ENCODE results near the gene KAT6B. TPM values are rescaled to one million over a fixed set of nuclear protein-coding genes. Genes with fewer than 3 reads are reported as not detected.

Gene KAT6B
- polyA plus RNA-seq, 1 donor from 2014 or later, result 11.5 TPM

DNA sequence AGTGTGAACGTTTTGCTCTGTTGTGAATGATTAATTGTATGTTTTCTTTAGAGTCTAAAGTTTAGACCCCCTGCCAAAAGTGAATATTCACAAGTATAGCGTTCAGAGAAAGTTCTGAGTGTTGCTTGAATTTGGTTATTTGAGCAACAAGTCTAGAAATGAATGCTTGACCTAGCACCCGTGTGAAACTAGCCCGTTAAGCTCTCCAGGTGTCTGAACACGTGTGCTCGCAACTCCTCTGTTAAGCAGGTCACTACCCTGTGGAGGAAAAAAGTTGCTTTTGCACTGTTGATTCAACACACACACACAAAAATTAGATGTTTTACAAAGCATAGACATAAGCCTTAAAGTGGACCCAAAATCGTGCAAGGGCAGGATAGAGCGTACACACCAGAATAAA lies 206.4 kb downstream of the KAT6B start:
- no peaks in the 10 kb centered on the region for H4K20me1 ChIP-seq (ENCODE audit: insufficient read depth)
- no peak overlapping the region for H3K9ac ChIP-seq (ENCODE audit: low read length)
- no peaks in the 10 kb centered on the region for H3K9me2 ChIP-seq (ENCODE audit: insufficient read depth, low read length)
- H3K4me3 ChIP-seq (ENCODE audit: low read length), result no peak overlapping the region
- H3K36me3 ChIP-seq (ENCODE audit: insufficient read depth, low read length), result peaks cover 16% of the 10 kb centered on the region
- H3K79me2 ChIP-seq (replicated peaks; ENCODE audit: insufficient read depth, low read length), result no peaks in the 10 kb centered on the region
- H2AFZ ChIP-seq (ENCODE audit: low read depth, low read length), result no peak overlapping the region
- no peaks in the 10 kb centered on the region for H3F3A ChIP-seq (ENCODE audit: insufficient read depth, low read length, poor library complexity, severe bottlenecking)
- TF ChIP-seq, protein P1, sequence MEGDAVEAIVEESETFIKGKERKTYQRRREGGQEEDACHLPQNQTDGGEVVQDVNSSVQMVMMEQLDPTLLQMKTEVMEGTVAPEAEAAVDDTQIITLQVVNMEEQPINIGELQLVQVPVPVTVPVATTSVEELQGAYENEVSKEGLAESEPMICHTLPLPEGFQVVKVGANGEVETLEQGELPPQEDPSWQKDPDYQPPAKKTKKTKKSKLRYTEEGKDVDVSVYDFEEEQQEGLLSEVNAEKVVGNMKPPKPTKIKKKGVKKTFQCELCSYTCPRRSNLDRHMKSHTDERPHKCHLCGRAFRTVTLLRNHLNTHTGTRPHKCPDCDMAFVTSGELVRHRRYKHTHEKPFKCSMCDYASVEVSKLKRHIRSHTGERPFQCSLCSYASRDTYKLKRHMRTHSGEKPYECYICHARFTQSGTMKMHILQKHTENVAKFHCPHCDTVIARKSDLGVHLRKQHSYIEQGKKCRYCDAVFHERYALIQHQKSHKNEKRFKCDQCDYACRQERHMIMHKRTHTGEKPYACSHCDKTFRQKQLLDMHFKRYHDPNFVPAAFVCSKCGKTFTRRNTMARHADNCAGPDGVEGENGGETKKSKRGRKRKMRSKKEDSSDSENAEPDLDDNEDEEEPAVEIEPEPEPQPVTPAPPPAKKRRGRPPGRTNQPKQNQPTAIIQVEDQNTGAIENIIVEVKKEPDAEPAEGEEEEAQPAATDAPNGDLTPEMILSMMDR (IDR thresholded peaks at IDR 0.05; ENCODE audit: poor library complexity, severe bottlenecking), result no peak
- TF ChIP-seq SMC3 (conservative IDR thresholded peaks at IDR 0.05; ENCODE audit: poor library complexity) (no peak), EP300 (conservative IDR thresholded peaks at IDR 0.05; ENCODE audit: poor library complexity, severe bottlenecking) (no peak), POLR2AphosphoS5 (IDR thresholded peaks at IDR 0.05) (no peak), RAD21 (conservative IDR thresholded peaks at IDR 0.05) (no peak), REST (IDR thresholded peaks at IDR 0.05; ENCODE audit: borderline replicate concordance) (no peak)
- no peaks in the 10 kb centered on the region for H3K9me3 ChIP-seq (ENCODE audit: low read length)
- H3K27me3 ChIP-seq (ENCODE audit: insufficient read depth, low read depth, low read length), result no peaks in the 10 kb centered on the region
- H3K27ac ChIP-seq (ENCODE audit: low read length), result no peak overlapping the region
- no peak overlapping the region for H3K4me2 ChIP-seq (ENCODE audit: low read length)

- H3K9me3 ChIP-seq (ENCODE audit: low read length), result no peaks in the 10 kb centered on the region
- no peak overlapping the region for H3K9ac ChIP-seq (ENCODE audit: low read length)
- no peak overlapping the region for H3K4me3 ChIP-seq (ENCODE audit: low read length)
- no peaks in the 10 kb centered on the region for H3F3A ChIP-seq (ENCODE audit: insufficient read depth, low read length, poor library complexity, severe bottlenecking)
- no peaks in the 10 kb centered on the region for H3K9me2 ChIP-seq (ENCODE audit: insufficient read depth, low read length)
- H3K36me3 ChIP-seq (ENCODE audit: insufficient read depth, low read length), result peaks cover 12% of the 10 kb centered on the region
- H2AFZ ChIP-seq (ENCODE audit: low read depth, low read length), result no peak overlapping the region
- no peaks in the 10 kb centered on the region for H3K27me3 ChIP-seq (ENCODE audit: insufficient read depth, low read depth, low read length)
- no peak overlapping the region for H3K4me2 ChIP-seq (ENCODE audit: low read length)
- TF ChIP-seq TAF1 (IDR thresholded peaks at IDR 0.05; ENCODE audit: low read depth), result no peak
- no peak for TF ChIP-seq EZH2 (IDR thresholded peaks at IDR 0.05; ENCODE audit: borderline replicate concordance, insufficient read depth, low read length, poor library complexity, severe bottlenecking)
- TF ChIP-seq, protein P1 (IDR thresholded peaks at IDR 0.05; ENCODE audit: poor library complexity, severe bottlenecking), result no peak
- no peak for TF ChIP-seq MXI1 (conservative IDR thresholded peaks at IDR 0.05; ENCODE audit: poor library complexity, severe bottlenecking)
- TF ChIP-seq SMC3 (conservative IDR thresholded peaks at IDR 0.05; ENCODE audit: poor library complexity), result no peak
- TF ChIP-seq EP300 (conservative IDR thresholded peaks at IDR 0.05; ENCODE audit: poor library complexity, severe bottlenecking), result no peak
- TF ChIP-seq POLR2AphosphoS5 (IDR thresholded peaks at IDR 0.05), result no peak
- TF ChIP-seq REST (IDR thresholded peaks at IDR 0.05; ENCODE audit: borderline replicate concordance), result no peak
- no peak for TF ChIP-seq RAD21 (conservative IDR thresholded peaks at IDR 0.05)
- H3K27ac ChIP-seq (ENCODE audit: low read length), result no peak overlapping the region
- no peaks in the 10 kb centered on the region for H3K79me2 ChIP-seq (replicated peaks; ENCODE audit: insufficient read depth, low read length)
- H4K20me1 ChIP-seq (ENCODE audit: insufficient read depth), result no peaks in the 10 kb centered on the region
Observed at GRCh38 chr10:75033399-75034130, 207.2 kb downstream of the KAT6B start.
